IMR-90 (cell line): ENCODE measurements around the gene SH2D4B. TPM values are rescaled to one million over a fixed set of nuclear protein-coding genes. Genes with fewer than 3 reads are reported as not detected.

Experiments
- ATAC-seq: fragments of 200-7000 bp; cut with Tn5 transposase; 2 replicates; pipeline ENCODE4 v1.9.1; 2020; ENCODE audit warnings: low read depth, mild to moderate bottlenecking, moderate library complexity
- BruUV-seq: library from RNA; stranded (reverse); fragments of 400-500 nt; replicated peaks from 2 replicates; lab custom pipeline; 2021; lab: Mats Ljungman, UMichigan
- CTCF ChIA-PET: fragments of 300-600 bp; formaldehyde crosslinking; extraction: SDS; loops from one replicate; lab custom pipeline; 2021; ENCODE audit warnings: antibody characterized with exemption; lab: Yijun Ruan, JAX
- POLR2A ChIA-PET: fragments of 300-600 bp; sonication (Branson Sonifier 250); formaldehyde crosslinking; loops from one replicate; lab custom pipeline; 2022; ENCODE audit warnings: antibody characterized with exemption; ENCODE audit not compliant: unreplicated experiment; lab: Charles Lee
- DNase-seq: peaks from one replicate; pipeline ENCODE4 v3.0.0; 2013
- H2AFZ ChIP-seq: replicated peaks from 2 replicates; pipeline ENCODE3; 2013; ENCODE audit warnings: low read length, mild to moderate bottlenecking; ENCODE audit not compliant: poor library complexity
- H2AK5ac ChIP-seq: 2 replicates; pipeline ENCODE4 v1.6.1; 2013; ENCODE audit warnings: low read depth, low read length, inconsistent platforms
- H2AK9ac ChIP-seq: replicated peaks from 2 replicates; pipeline ENCODE3; 2013; ENCODE audit warnings: mild to moderate bottlenecking, low read depth, low read length, moderate library complexity; ENCODE audit not compliant: poor library complexity
- H2BK120ac ChIP-seq: 2 replicates; pipeline ENCODE4 v1.6.1; 2013; ENCODE audit warnings: low read depth, low read length, inconsistent platforms
- H2BK15ac ChIP-seq: 3 replicates; pipeline ENCODE4 v1.6.1; 2013; ENCODE audit warnings: low read depth, low read length, inconsistent platforms
- H2BK20ac ChIP-seq: 2 replicates; pipeline ENCODE4 v1.6.1; 2013; ENCODE audit warnings: low read depth, mild to moderate bottlenecking, inconsistent platforms, low read length, moderate library complexity
- H2BK5ac ChIP-seq: 2 replicates; pipeline ENCODE4 v1.6.1; 2013; ENCODE audit warnings: mild to moderate bottlenecking, low read depth, low read length, inconsistent platforms; ENCODE audit not compliant: poor library complexity, severe bottlenecking
- H3K14ac ChIP-seq: replicated peaks from 2 replicates; pipeline ENCODE4 v1.6.1; 2013; ENCODE audit warnings: low read depth, low read length, inconsistent platforms
- H3K18ac ChIP-seq: 2 replicates; pipeline ENCODE4 v1.6.1; 2013; ENCODE audit warnings: low read depth, low read length, control low read depth
- H3K23ac ChIP-seq: 2 replicates; pipeline ENCODE4 v1.6.1; 2013; ENCODE audit warnings: low read depth, low read length, inconsistent platforms
- H3K27ac ChIP-seq: 2 replicates; pipeline ENCODE4 v1.5.1; 2013; ENCODE audit warnings: mild to moderate bottlenecking, control low read depth, low read length; ENCODE audit not compliant: insufficient read depth
- H3K27me3 ChIP-seq: 2 replicates; pipeline ENCODE4 v1.6.1; 2013; ENCODE audit warnings: low read length; ENCODE audit not compliant: control insufficient read depth, insufficient read depth
- H3K36me3 ChIP-seq: 2 replicates; pipeline ENCODE4 v1.6.1; 2013; ENCODE audit warnings: low read length, mixed read lengths; ENCODE audit not compliant: control insufficient read depth, insufficient read depth
- H3K4ac ChIP-seq: 2 replicates; pipeline ENCODE4 v1.6.1; 2013; ENCODE audit warnings: low read depth, low read length, inconsistent platforms
- H3K4me1 ChIP-seq: 2 replicates; pipeline ENCODE4 v1.6.1; 2013; ENCODE audit warnings: low read length, mixed read lengths; ENCODE audit not compliant: control insufficient read depth, insufficient read depth
- H3K4me2 ChIP-seq: 2 replicates; pipeline ENCODE4 v1.6.1; 2013; ENCODE audit warnings: low read depth, mild to moderate bottlenecking, control low read depth, low read length, moderate library complexity
- H3K4me3 ChIP-seq: 2 replicates; pipeline ENCODE4 v1.5.1; 2013; ENCODE audit warnings: low read depth, mild to moderate bottlenecking, control low read depth, low read length, moderate library complexity; ENCODE audit not compliant: insufficient read depth
- H3K56ac ChIP-seq: 2 replicates; pipeline ENCODE4 v1.6.1; 2013; ENCODE audit warnings: low read length, inconsistent platforms; ENCODE audit not compliant: insufficient read depth; ENCODE audit errors: extremely low read depth
- H3K79me1 ChIP-seq, 2 experiments: 2 replicates each; pipeline ENCODE4 v1.6.1; 2013; ENCODE audit warnings: low read length in 2 of 2, inconsistent platforms in 1 of 2, low read depth in 1 of 2
- H3K9ac ChIP-seq: 2 replicates; pipeline ENCODE4 v1.6.1; 2013; ENCODE audit warnings: low read depth, low read length, control low read depth
- H3K9me1 ChIP-seq: 2 replicates; pipeline ENCODE4 v1.6.1; 2013; ENCODE audit warnings: low read length, inconsistent platforms; ENCODE audit not compliant: insufficient read depth
- H3K9me3 ChIP-seq: 2 replicates; pipeline ENCODE4 v1.6.1; 2013; ENCODE audit warnings: low read length; ENCODE audit not compliant: control insufficient read depth, insufficient read depth
- H4K20me1 ChIP-seq: 2 replicates; pipeline ENCODE4 v1.6.1; 2013; ENCODE audit warnings: low read length, inconsistent platforms; ENCODE audit not compliant: insufficient read depth
- H4K5ac ChIP-seq: 2 replicates; pipeline ENCODE4 v1.6.1; 2013; ENCODE audit warnings: mild to moderate bottlenecking, low read depth, low read length, control low read depth
- H4K8ac ChIP-seq, 2 experiments: 2 replicates each; pipeline ENCODE4 v1.6.1; 2013; ENCODE audit warnings: low read depth in 2 of 2, low read length in 2 of 2, control low read depth in 1 of 2, inconsistent platforms in 1 of 2
- H4K91ac ChIP-seq: 2 replicates; pipeline ENCODE4 v1.6.1; 2013; ENCODE audit warnings: low read depth, low read length, inconsistent platforms; ENCODE audit not compliant: insufficient read depth
- BHLHE40 ChIP-seq: fragments of 150-350 bp; IDR thresholded peaks from 2 replicates; pipeline ENCODE4 v1.6.1; 2016; ENCODE audit warnings: mild to moderate bottlenecking, low read depth, low read length
- CEBPB ChIP-seq: IDR thresholded peaks from 2 replicates; pipeline ENCODE4 v1.6.1; 2012; ENCODE audit warnings: low read depth, low read length, improper control_type of control experiment
- CHD1 ChIP-seq: IDR thresholded peaks from 2 replicates; pipeline ENCODE4 v1.6.1; 2012; ENCODE audit warnings: low read depth, low read length, improper control_type of control experiment
- CTCF ChIP-seq: conservative IDR thresholded peaks from 2 replicates; pipeline ENCODE4 v1.5.1; 2012; ENCODE audit warnings: mild to moderate bottlenecking, low read depth, low read length, improper control_type of control experiment
- ELK1 ChIP-seq: fragments of 150-350 bp; IDR thresholded peaks from 2 replicates; pipeline ENCODE4 v1.6.1; 2016; ENCODE audit warnings: low read depth, mild to moderate bottlenecking, low read length, moderate library complexity, borderline replicate concordance
- FOS ChIP-seq: fragments of 150-350 bp; IDR thresholded peaks from 2 replicates; pipeline ENCODE4 v1.6.1; 2016; ENCODE audit warnings: low read depth, low read length
- MAFK ChIP-seq: IDR thresholded peaks from 2 replicates; pipeline ENCODE4 v1.6.1; 2012; ENCODE audit warnings: low read depth, low read length, improper control_type of control experiment
- MAZ ChIP-seq: IDR thresholded peaks from 2 replicates; pipeline ENCODE4 v1.6.1; 2012; ENCODE audit warnings: low read depth, mild to moderate bottlenecking, low read length, improper control_type of control experiment, moderate library complexity, borderline replicate concordance
- NFE2L2 ChIP-seq: fragments of 150-350 bp; IDR thresholded peaks from 2 replicates; pipeline ENCODE4 v1.6.1; 2016; ENCODE audit warnings: low read depth, mild to moderate bottlenecking, low read length
- POLR2A ChIP-seq: IDR thresholded peaks from 2 replicates; pipeline ENCODE4 v1.6.1; 2012; ENCODE audit warnings: mild to moderate bottlenecking, low read depth, low read length
- RAD21 ChIP-seq: IDR thresholded peaks from 2 replicates; pipeline ENCODE4 v1.6.1; 2012; ENCODE audit warnings: low read length, improper control_type of control experiment
- RCOR1 ChIP-seq: IDR thresholded peaks from 2 replicates; pipeline ENCODE4 v1.6.1; 2012; ENCODE audit warnings: mild to moderate bottlenecking, low read length, improper control_type of control experiment; ENCODE audit not compliant: insufficient replicate concordance
- RFX5 ChIP-seq: IDR thresholded peaks from 2 replicates; pipeline ENCODE4 v1.8.0; 2012; ENCODE audit warnings: low read depth, mild to moderate bottlenecking, low read length, moderate library complexity
- SMC3 ChIP-seq: fragments of 150-350 bp; IDR thresholded peaks from 2 replicates; pipeline ENCODE4 v1.6.1; 2016; ENCODE audit warnings: low read depth, mild to moderate bottlenecking, antibody characterized with exemption, low read length, moderate library complexity
- USF2 ChIP-seq: fragments of 150-350 bp; IDR thresholded peaks from 2 replicates; pipeline ENCODE4 v1.6.1; 2017; ENCODE audit warnings: mild to moderate bottlenecking, antibody characterized with exemption, low read length, low read depth
- WGBS, 2 experiments: methylation state at CpG; one replicate each; pipeline versions ENCODE4 v1.1.5 to v1.1.7; 2013; ENCODE audit warnings: missing lambda C conversion rate in 2 of 2; ENCODE audit not compliant: insufficient read length in 1 of 2; ENCODE audit errors: extremely low coverage in 2 of 2; 5-methylcytosine and 5-hydroxymethylcytosine counted together
- dilution Hi-C: fragments of 300-500 bp; cut with HindIII; formaldehyde crosslinking; loops from one replicate; pipeline ENCODE4 v1.14.3; 2018; ENCODE audit warnings: low sequenced_read_pairs; ENCODE audit not compliant: unreplicated experiment
- in situ Hi-C: fragments of 300-500 bp; cut with MboI; formaldehyde crosslinking; loops from 3 replicates; pipeline ENCODE4 v1.14.3; 2019; ENCODE audit warnings: low sequenced_read_pairs, inconsistent platforms, mixed read lengths
- intact Hi-C: fragments of 100-400 bp; cut with micrococcal nuclease; formaldehyde crosslinking; loops from 2 replicates; pipeline ENCODE4 v1.10.0; 2022
- polyA plus RNA-seq, 3 experiments: library from polyadenylated mRNA; depleted of rRNA; stranded (reverse); fragments of >200 nt; gene quantifications; 2 replicates each; pipeline ENCODE4 v1.2.3, GENCODE V29; 2012; ENCODE audit warnings: low replicate concordance in 1 of 3
- total RNA-seq: library from RNA; depleted of rRNA; stranded (reverse); fragments of >200 nt; gene quantifications from 2 replicates; pipeline ENCODE4 v1.2.3, GENCODE V29; 2012

SH2D4B gene
- total and polyA plus RNA-seq, 2 of the 4 experiments (the other 2 are of a cell fraction): not detected

DNA sequence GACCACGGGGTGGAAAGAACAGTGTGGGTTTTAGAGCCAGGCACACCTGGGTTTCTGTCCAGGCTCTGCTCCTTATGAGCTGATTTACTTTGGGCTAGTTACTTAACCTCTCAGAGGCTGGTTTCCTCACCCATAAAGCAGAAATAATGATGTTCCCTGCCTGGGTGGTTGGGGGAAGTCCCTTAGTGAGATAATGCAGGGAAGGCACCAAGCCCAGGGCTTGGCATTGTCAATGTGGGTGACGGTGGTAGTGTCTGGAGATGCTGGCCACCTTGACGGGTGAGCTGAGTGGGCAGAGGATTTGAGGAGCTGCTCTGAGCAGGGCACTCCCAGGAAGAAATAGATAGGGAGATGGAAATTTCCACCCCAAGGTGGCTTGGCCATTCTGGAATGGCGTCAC is 65.2 kb downstream of the SH2D4B start:
- ChIA-PET CTCF (interaction anchor here (0.7 kb wide), 1 partner anchor 12 kb away, joined by 3 read pairs; no protein-coding TSS in a partner anchor), POLR2A (no interaction called here)
- Histone ChIP-seq H2BK20ac (no peak overlapping the region), H3K27me3 (peaks cover 3% of the 10 kb centered on the region; the same call in 1 of the 2 replicates), H2BK120ac (no peak overlapping the region), H2BK15ac (no peak overlapping the region), H2BK5ac (no peak overlapping the region), H3K9me3 (no peaks in the 10 kb centered on the region), H2AK9ac (no peak overlapping the region), H3K9me1 (no peaks in the 10 kb centered on the region), H3K4ac (no peak overlapping the region), H3K56ac (no peak overlapping the region), H3K4me1 (no peaks in the 10 kb centered on the region), H3K18ac (no peak overlapping the region), H2AK5ac (no peak overlapping the region), H3K9ac (no peak overlapping the region), H3K27ac (no peak overlapping the region), H4K5ac (no peak overlapping the region), H3K79me1 (no peaks in the 10 kb centered on the region), H3K36me3 (no peaks in the 10 kb centered on the region), H4K20me1 (no peaks in the 10 kb centered on the region), H3K4me2 (no peak overlapping the region), H3K23ac (no peak overlapping the region), H2AFZ (no peak overlapping the region), H4K8ac (no peak overlapping the region), H4K91ac (no peak overlapping the region), H3K4me3 (no peak overlapping the region), H3K14ac (no peak overlapping the region)
- in situ Hi-C loops: no loop called here
- dilution Hi-C loops: no loop called here
- BruUV-seq: no TSS peak
- TF ChIP-seq SMC3 (no peak), CTCF (no peak), RAD21 (no peak), MAZ (no peak), BHLHE40 (no peak), CEBPB (no peak), CHD1 (no peak), RCOR1 (no peak), FOS (no peak), USF2 (no peak), NFE2L2 (no peak), POLR2A (no peak), RFX5 (no peak), MAFK (no peak), ELK1 (no peak)
- DNase-seq (no peak), ATAC-seq (no peak)
- 100% methylated on average over 1 of the region's 4 CpGs; no CpG with 5 or more reads in 1 of the 2 experiments for WGBS, 2 experiments
- intact Hi-C loops: no loop called here
